ENCODE results near the gene DHDH. TPM values are rescaled to one million over a fixed set of nuclear protein-coding genes. Genes with fewer than 3 reads are reported as not detected.

Gene DHDH
- total and polyA plus RNA-seq, 2 of the 13 experiments (the other 11 are each of a cell fraction or from before 2014, with no cell fraction given), result 0.13 to 0.91 TPM

DNA sequence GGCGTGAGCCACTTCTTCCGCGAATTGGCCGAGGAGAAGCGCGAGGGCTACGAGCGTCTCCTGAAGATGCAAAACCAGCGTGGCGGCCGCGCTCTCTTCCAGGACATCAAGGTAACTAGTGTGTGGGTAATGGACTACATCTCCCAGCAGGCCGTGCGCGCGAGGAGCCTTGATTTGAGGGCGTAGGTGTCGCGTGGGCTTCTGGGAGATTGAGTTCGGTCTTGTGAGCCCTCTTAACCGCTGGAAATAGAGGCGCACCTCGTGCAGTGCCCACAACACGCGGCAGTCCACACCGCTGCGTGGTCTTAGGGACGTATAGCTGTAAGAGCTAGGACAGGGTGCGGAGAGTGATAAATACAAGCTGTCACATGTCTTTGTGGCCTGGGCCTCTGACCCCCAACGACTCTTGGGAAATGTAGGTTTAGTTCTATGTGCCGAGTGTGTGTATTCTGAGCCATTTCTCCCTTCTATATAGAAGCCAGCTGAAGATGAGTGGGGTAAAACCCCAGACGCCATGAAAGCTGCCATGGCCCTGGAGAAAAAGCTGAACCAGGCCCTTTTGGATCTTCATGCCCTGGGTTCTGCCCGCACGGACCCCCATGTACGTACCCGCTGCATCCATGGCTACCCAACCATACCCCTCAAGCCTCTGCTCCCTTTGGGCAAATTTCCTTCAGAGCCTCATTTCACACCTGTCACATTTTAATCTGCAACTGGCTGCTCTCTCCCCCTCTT lies 32.5 kb downstream of the DHDH start (continued):
- TF ChIP-seq ZNF205 (CRISPR knock-in tag; IDR thresholded peaks at IDR 0.05) (no peak), KMT2B (CRISPR knock-in tag; IDR thresholded peaks at IDR 0.05) (no peak), AGO1 (IDR thresholded peaks at IDR 0.05; ENCODE audit: low read depth, low read length, poor library complexity, severe bottlenecking) (peak; percentile 70), ZNF331 (CRISPR knock-in tag; IDR thresholded peaks at IDR 0.05) (no peak), ZNF350 (CRISPR knock-in tag; IDR thresholded peaks at IDR 0.05; ENCODE audit: borderline replicate concordance, low read depth) (no peak), RCOR2 (CRISPR knock-in tag; IDR thresholded peaks at IDR 0.05) (no peak), ZNF20 (CRISPR knock-in tag; IDR thresholded peaks at IDR 0.05) (no peak), REL (CRISPR knock-in tag; conservative IDR thresholded peaks at IDR 0.05) (no peak; the same call in 1 of the 2 replicates), ZNF343 (CRISPR knock-in tag; IDR thresholded peaks at IDR 0.05) (no peak), NR1H2 (CRISPR knock-in tag; IDR thresholded peaks at IDR 0.05; ENCODE audit: borderline replicate concordance, low read depth) (no peak), SP5 (CRISPR knock-in tag; IDR thresholded peaks at IDR 0.05; ENCODE audit: borderline replicate concordance, low read depth) (no peak; the same call in 1 of the 2 replicates), ZNF672 (CRISPR knock-in tag; IDR thresholded peaks at IDR 0.05) (no peak), SMAD1 (CRISPR knock-in tag; IDR thresholded peaks at IDR 0.05; ENCODE audit: borderline replicate concordance, low read depth) (no peak), ZFY (CRISPR knock-in tag; IDR thresholded peaks at IDR 0.05) (no peak), THYN1 (CRISPR knock-in tag; IDR thresholded peaks at IDR 0.05; ENCODE audit: borderline replicate concordance, low read depth) (no peak), RARG (CRISPR knock-in tag; IDR thresholded peaks at IDR 0.05; ENCODE audit: low read depth) (no peak), ZNF124 (CRISPR knock-in tag; IDR thresholded peaks at IDR 0.05) (no peak), CBFB (CRISPR knock-in tag; IDR thresholded peaks at IDR 0.05) (no peak), MLXIP (CRISPR knock-in tag; IDR thresholded peaks at IDR 0.05; ENCODE audit: borderline replicate concordance) (no peak), ZNF589 (CRISPR knock-in tag; conservative IDR thresholded peaks at IDR 0.05) (no peak; the same call in 1 of the 2 replicates), CEBPG (CRISPR knock-in tag; IDR thresholded peaks at IDR 0.05) (no peak), ZSCAN29 (CRISPR knock-in tag; conservative IDR thresholded peaks at IDR 0.05) (no peak; the same call in 1 of the 2 replicates)
- TF ChIP-seq, protein P1, sequence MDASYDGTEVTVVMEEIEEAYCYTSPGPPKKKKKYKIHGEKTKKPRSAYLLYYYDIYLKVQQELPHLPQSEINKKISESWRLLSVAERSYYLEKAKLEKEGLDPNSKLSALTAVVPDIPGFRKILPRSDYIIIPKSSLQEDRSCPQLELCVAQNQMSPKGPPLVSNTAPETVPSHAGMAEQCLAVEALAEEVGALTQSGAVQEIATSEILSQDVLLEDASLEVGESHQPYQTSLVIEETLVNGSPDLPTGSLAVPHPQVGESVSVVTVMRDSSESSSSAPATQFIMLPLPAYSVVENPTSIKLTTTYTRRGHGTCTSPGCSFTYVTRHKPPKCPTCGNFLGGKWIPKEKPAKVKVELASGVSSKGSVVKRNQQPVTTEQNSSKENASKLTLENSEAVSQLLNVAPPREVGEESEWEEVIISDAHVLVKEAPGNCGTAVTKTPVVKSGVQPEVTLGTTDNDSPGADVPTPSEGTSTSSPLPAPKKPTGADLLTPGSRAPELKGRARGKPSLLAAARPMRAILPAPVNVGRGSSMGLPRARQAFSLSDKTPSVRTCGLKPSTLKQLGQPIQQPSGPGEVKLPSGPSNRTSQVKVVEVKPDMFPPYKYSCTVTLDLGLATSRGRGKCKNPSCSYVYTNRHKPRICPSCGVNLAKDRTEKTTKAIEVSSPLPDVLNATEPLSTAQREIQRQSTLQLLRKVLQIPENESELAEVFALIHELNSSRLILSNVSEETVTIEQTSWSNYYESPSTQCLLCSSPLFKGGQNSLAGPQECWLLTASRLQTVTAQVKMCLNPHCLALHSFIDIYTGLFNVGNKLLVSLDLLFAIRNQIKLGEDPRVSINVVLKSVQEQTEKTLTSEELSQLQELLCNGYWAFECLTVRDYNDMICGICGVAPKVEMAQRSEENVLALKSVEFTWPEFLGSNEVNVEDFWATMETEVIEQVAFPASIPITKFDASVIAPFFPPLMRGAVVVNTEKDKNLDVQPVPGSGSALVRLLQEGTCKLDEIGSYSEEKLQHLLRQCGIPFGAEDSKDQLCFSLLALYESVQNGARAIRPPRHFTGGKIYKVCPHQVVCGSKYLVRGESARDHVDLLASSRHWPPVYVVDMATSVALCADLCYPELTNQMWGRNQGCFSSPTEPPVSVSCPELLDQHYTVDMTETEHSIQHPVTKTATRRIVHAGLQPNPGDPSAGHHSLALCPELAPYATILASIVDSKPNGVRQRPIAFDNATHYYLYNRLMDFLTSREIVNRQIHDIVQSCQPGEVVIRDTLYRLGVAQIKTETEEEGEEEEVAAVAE (CRISPR knock-in tag; IDR thresholded peaks at IDR 0.05; ENCODE audit: borderline replicate concordance), result no peak
